ENCODE measurements around the gene PLXNC1.
A peak's percentile ranks its signal among the peaks of the same experiment; 100 is the strongest.

The PLXNC1 gene

DNA sequence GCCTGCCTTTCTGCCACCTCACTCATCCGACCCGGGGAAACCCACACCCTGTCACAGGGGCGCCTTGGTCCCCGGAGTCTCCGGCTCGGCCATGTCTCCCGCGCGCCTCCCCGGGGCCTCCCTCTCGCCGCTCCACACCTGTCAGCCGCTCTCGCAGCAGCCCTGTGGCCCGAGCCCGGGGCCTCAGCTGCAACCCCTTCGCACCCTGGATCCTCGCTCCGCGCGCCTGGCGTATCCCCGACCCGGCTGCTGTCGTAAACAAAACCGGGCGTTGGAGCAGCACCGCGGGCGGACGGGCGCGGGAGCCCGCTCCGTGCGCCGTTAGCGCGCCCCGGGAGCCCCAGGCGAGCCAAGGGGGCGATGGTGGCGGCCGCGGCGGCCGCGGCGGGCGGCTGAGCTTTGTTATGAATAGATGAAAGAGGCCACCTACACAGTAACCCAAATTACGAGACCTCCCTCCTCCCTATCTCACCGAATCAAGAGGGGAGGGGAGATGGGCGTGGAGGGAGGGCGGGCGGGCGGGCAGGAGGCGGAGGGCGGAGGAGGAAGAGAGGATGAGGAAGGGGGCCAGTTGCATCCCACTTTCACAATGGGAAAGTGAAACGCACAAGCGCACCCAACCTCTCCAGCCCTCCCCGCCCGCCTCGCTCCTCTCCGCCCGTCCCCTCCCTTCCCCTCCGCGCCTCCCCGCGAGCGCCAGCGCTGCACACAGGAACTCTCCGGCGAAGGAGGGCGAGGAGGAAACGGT, at the start of gene PLXNC1:
TSS of gene PLXNC1 (plus strand) at position 587 of the 748 bp plus-strand sequence. CDS start 395 bp downstream, outside the sequence.
- H3K4me3 ChIP-seq (ENCODE audit: low read length) = peak within 1 kb of the TSS; percentile 56
- TF ChIP-seq, protein P1, sequence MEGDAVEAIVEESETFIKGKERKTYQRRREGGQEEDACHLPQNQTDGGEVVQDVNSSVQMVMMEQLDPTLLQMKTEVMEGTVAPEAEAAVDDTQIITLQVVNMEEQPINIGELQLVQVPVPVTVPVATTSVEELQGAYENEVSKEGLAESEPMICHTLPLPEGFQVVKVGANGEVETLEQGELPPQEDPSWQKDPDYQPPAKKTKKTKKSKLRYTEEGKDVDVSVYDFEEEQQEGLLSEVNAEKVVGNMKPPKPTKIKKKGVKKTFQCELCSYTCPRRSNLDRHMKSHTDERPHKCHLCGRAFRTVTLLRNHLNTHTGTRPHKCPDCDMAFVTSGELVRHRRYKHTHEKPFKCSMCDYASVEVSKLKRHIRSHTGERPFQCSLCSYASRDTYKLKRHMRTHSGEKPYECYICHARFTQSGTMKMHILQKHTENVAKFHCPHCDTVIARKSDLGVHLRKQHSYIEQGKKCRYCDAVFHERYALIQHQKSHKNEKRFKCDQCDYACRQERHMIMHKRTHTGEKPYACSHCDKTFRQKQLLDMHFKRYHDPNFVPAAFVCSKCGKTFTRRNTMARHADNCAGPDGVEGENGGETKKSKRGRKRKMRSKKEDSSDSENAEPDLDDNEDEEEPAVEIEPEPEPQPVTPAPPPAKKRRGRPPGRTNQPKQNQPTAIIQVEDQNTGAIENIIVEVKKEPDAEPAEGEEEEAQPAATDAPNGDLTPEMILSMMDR (conservative IDR thresholded peaks at IDR 0.05; ENCODE audit: low read length) = no peak
- peak; percentile 52 for DNase-seq (ENCODE audit: low read depth)

DNA sequence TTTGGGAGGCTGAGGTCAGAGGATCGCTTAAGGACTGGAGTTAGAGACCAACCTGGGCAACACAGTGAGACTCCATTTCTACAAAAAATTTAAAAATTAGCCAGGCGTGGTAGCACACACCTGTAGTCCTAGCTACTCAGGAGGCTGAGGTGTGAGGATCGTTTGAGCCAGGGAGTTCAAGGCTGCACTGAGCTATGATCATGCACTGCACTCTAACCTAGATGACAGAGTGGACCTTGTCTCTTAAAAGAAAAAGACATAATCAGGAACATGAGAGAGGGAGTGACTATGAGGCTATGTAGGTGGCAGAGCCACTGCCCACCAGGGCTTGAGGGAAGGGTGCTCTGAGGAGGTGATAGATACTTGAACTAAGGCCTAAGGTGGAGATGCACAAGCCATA, 49.2 kb upstream of the PLXNC1 start:
- no peak for DNase-seq (ENCODE audit: low read depth)

DNA sequence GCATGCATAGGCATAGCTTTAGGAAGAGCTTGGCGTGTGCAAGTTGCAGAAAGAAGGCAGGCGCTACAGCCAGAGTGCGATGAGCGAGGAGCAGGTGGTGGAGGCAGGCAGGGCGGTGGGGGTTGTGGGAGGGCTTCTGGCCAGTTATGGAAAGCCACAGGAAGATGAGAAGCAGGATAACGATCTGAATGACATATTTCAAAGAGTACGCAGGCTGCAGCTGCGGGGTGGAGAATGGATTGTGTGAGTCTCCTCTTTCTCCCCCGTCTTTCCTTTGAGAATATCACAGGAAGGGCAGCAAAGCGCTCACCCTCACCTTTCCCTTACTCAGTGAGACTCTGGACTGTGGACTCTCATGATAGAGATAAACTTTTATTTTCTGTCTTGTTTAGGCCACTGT, 48.7 kb upstream of the PLXNC1 start:
- no peak overlapping the region for H3K4me3 ChIP-seq (ENCODE audit: low read length)
- TF ChIP-seq, protein P1 (conservative IDR thresholded peaks at IDR 0.05; ENCODE audit: low read length) = no peak
- DNase-seq (ENCODE audit: low read depth) = peak; percentile 25

More for the DNA sequence above, 49.2 kb upstream of the PLXNC1 start:
- TF ChIP-seq, protein P1 (conservative IDR thresholded peaks at IDR 0.05; ENCODE audit: low read length) = no peak
- H3K4me3 ChIP-seq (ENCODE audit: low read length) = no peak overlapping the region

DNA sequence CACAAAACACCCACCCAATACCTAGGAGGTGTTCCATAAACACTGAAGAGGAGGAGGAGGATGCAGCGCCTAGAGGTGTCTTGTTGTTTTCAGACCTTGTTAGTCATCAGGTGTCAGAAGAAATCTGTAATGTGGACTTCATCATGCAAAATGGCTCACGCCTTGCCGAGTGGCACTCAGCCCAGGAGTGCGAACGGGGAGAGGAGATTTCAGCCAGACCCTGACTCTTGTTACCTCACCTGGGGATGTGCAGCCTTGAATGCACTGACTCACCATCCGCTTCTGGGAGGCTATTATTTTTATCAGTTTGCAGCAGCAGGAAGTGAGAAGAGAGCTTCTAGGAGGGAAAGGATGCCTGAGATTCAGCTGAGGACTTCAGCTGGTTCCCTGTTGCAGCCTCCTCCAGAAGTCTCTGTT, 48.2 kb upstream of the PLXNC1 start:
- peak; percentile 9 for DNase-seq (ENCODE audit: low read depth)
- TF ChIP-seq, protein P1 (conservative IDR thresholded peaks at IDR 0.05; ENCODE audit: low read length) = no peak

DNA sequence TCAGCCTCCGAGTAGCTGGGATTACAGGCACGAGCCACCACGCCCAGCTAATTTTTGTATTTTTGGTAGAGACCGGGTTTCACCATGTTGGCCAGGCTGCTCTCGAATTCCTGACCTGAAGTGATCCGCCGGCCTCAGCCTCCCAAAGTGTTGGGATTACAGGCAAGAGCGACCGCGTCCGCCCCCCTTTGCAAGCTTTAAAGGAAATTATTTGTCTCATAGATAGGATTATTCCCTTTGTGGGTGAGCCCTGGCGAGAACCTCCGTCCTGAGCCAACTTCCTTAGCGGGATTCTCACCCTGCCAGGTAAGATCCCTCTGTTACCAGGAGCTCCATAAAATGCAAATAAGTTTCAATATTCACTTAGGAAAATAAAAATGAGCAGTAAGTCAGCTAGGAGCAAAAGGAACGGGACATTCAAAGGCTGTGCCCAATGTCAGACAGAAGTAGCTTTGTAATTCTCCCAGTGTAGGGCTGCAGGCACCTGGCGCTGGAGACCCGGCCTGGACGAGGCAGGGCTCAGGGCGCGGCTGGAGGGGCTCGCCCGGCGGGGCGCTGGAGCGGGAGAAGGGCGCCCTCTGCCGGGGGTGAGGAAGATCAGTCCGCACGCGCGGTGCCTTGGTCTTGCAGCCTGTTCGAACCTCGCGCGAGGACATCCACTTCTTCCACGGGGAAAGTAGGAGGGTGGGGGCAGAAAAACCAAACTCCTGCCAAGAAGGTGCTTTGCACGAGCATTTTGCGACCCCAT, 47.2 kb upstream of the PLXNC1 start:
- peak; percentile 63 for DNase-seq (ENCODE audit: low read depth)
- TF ChIP-seq, protein P1 (conservative IDR thresholded peaks at IDR 0.05; ENCODE audit: low read length) = peak; percentile 68

More for the DNA sequence above, 48.2 kb upstream of the PLXNC1 start:
- no peak overlapping the region for H3K4me3 ChIP-seq (ENCODE audit: low read length)

DNA sequence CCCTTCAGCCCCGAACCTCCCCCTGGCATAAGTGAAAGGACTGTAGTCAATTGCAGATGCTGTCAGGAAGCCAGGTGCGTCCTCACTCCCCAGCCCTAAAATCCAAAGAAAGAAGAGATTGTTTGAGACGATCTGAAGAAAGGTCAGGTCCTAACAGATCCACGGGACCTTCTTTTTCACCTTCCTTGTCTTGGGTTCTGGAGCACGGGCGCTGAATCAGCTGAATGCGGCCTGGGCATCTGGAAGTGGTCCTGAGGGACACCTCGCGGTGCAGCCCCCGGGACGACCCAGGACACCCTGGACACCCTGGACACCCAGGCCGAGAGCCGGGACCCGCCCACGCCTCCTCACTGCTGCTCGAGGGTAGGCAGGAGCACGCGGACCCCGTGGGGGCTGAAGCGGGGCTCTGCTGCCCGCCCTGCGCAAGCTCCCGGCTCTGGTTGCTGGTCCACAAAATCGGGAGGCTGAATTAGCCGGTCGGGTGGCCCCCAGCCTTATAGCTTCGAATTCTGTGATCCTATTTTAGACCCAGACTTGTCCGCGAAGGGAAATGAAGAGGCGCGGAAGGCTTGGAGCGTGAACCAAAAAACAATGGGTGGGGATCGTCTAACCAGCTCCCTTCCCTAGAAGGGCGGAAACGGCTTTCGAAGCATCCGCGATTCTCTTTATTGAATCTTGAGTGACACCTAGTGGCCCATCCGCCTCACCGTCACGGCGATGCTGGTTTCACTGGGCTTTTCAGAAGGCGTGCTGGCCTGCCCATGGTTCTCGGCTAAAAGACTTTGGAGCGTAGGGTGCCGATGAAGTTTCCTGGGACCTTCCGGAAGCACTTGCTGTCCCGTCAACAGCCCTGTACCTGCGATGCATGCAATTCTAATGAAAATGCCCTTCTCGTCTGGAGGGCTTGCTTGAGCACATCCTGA, 46.4 kb upstream of the PLXNC1 start:
- peak overlapping the region; percentile 71 for H3K4me3 ChIP-seq (ENCODE audit: low read length)
- TF ChIP-seq, protein P1 (conservative IDR thresholded peaks at IDR 0.05; ENCODE audit: low read length) = peak; percentile 84
- DNase-seq (ENCODE audit: low read depth) = peak; percentile 82

More for the DNA sequence above, 47.2 kb upstream of the PLXNC1 start:
- H3K4me3 ChIP-seq (ENCODE audit: low read length) = peak overlapping the region; percentile 71

Measured in AG10803 (cell line).